SHP77 (cell line): ENCODE data around the gene COL27A1.

Experiments used
- DNase-seq, 2 experiments: peaks; one replicate each; lab custom pipeline; 2025; lab: John Stamatoyannopoulos, UW

Gene COL27A1

DNA sequence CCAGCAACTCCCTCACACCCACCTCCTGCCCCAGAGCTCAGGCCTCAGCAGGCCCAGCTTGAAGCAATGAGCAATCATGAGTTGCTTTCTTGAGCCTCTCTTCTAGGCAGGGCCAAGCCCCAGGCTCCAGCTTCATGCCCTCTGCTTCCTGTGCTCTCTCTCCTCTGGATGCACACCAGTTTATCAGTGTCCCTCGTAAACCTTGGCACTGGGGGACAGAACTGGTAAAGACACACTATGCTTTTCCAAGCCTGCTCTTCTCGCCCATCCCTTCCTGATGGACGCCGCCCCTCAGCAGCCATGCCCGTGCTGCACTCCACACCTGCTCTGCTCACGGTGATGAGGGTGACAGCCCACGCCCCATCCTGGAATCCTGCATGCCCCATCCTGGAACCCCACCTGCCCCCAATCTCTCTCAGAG, 118.1 kb downstream of the COL27A1 start:
- DNase-seq = no peak

DNA sequence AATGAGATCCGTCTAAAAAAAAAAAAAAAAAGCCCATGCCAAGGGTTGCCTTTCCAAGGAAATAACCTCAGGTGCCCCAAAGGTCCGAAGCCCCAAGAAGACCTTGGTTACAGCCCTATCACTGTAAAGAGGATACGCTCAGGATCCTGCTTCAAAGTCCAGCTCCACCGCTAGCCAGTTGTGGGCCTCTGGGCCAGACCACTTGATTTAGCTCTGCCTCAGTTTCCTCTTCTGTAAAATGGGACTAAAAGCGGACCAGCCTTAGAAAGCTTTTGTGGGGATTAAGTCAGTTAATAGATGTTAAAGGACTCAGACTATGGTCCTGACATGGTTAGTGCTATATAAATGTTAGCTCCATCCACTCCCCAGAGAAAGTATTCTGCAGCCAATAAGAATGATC, 118.9 kb downstream of the COL27A1 start:
- no peak for DNase-seq

DNA sequence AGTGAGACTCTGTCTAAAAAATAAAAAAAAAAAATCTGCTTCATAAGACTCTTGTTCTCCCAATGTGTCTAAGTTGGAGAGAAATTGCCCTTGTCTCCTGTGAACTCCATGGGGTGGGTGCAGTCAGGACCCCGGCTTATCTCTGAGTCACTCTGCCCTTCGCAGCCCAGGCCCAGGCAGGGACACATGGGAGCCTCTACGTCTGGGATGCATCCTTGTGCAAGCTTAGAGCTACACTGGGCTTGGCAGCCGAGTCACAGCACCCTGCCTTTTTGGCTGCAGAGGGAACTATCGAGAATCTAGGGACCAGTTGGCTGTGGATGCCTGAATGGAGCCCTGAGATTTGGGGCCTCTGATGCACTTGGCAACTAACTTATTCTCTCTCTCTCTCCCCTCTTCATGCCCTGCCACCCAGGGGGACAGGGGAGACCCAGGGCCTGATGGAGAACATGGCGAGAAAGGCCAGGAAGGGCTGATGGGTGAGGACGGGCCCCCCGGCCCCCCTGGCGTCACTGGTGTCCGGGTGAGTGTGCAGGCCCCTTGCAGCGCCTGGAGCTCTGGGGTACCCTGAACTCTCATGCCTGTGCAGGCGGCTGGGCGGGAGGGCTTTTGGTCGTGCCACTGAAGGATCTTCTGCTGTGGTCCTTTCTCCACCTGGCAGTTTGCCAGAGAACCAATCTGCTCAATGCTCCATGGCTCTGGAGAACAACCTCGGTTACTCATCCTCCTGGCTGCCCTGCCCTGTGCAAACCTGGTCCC, 120.1 kb downstream of the COL27A1 start:
- no peak for DNase-seq

DNA sequence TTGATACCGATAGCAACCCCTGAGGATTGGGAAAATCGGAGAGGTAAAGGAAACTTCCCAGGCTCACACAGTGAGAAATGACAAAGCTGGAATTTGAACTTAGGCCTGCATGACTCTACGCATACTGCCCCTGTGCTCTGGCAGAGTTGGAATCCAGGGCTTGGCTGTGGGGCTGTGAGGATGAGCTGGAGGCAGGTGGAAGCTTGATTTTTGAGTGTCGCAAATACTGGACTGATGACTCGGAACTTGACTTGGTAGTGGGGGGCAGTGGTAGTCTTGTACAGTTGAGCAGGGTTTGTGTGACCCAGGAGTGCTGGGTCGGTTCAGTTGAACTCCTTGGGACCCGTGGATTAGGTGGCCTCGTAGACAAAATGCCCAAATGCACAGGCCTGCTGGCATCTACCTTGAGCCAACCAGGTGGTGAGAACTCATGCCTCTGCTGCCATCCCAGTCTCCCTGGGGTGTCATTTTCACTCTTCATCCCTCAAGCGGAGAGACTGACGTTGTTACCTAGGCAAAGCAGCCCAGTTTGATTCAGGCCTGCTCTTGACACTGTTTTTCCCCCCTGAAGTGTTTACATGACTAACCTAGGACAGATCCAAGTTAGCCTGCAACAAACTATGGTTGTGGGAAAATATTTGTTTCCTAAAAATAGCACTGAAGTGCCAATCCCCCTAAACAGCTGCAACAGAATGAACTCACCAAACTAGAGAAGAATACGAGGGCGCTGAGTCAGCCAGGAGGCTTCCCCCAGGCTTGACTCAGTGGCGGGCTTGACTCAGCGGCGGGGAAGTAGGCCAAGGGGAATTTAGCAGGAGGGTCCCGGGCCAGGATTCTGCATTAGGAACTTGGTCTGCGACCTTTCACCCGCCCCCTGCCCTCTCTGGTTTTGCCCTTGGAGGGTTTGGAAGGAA, 121.8 kb downstream of the COL27A1 start:
- DNase-seq = no peak

DNA sequence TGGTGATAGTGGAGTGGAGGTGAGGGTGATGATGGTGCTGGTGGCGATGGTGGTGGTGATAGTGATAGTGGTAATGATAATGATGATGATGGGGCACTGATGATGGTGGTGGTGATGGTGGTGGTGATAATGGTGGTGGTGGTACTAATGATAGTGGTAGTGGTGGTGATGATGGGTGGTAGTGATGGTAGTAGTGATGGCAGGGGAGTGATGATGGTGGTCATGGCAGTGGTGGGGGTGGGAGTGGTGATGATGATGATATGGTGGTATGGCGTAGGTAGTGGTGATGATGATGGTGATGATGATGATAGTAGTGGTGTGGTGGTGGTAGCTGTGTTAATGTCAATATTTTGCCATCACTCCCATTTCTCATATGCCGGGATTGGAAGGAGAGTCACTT, 123.0 kb downstream of the COL27A1 start:
- no peak for DNase-seq

DNA sequence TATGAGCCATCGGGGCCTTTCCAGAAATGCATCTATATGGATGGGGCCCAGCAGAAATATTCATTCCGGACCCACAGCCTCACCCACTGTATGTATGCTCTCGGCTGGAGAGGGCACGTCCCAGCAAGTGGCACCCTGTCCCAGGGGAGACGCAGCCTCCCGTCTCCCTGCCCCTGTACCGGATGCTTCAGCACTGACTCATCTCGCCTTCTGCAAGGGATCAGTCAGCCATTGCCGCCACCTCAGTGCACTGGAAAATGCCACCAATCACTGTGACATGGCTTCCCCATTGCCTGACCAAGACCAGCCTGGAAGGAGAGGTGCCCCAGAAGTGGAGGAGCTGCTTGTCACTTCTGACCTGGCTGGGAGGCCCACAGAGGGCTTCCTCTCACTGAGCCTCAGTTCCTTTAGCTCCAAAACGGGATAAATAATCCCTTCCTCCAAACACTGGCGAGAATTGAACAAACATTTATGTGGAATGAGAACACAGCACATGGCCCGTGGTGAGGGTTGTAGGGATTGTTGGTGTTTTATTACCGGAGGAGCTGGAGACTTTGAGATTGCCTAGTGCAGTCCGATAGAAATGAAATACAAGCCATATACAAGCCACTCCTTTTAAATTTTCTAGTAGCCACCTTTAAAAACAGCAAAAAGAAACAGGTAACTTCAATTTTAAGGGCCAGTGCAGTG, 123.7 kb downstream of the COL27A1 start:
- DNase-seq = no peak

DNA sequence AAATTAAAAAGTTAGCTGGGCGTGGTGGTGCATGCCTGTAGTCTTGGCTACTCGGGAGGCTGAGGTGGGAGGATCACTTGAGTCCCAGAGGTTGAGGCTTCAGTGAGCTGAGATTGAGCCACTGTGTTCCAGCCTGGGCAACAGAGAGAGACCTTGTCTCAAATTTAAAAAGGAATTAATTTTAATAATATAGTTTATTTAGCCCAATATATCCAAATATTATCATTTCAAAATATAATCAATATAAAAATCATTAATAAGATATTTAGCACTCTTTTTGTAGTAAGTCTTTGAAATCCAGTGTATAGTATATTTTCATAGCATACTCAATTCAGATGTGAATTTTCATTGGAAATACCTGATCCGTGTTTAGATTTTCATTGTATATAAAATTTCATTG, 124.4 kb downstream of the COL27A1 start:
- DNase-seq = no peak

DNA sequence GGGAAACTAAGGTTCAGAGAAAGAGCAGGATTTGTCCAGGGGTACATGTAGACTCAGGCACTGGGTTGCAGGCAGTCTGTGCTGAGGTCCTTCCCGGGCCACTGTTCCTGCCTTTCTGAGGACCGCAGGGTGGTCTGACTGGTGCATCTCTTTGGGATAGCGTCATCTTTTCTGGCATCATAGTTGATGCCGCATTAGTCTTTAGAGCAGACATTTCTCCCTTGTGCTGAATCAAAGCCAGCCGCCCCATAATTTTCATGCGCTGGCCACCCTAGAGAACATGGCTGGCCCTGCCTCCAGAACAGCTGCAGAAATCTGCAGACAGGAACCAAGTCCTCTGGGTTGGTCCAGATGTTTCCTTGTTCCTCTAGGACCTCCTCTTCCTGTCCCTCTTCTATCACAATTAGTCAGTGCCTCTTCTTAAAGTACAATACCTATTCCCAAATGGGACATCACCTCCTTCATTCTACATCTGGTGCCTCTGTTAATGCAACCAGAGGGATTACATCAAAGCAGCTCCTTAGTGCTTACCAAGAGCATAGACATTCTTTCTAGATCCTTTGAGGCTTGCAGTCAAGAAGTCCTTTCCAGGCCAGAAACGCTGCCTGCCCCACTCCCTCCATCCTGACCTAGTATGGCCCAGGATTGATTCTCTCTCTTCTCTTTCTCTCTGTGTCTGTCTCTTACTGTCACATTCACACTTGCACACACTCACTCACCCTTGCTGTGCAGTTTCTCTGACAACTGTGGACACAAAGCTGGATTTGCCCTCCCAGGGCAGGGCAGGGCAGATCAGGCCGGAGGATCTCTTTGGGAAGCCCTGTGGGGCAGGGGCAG, 125.5 kb downstream of the COL27A1 start:
- DNase-seq = no peak

DNA sequence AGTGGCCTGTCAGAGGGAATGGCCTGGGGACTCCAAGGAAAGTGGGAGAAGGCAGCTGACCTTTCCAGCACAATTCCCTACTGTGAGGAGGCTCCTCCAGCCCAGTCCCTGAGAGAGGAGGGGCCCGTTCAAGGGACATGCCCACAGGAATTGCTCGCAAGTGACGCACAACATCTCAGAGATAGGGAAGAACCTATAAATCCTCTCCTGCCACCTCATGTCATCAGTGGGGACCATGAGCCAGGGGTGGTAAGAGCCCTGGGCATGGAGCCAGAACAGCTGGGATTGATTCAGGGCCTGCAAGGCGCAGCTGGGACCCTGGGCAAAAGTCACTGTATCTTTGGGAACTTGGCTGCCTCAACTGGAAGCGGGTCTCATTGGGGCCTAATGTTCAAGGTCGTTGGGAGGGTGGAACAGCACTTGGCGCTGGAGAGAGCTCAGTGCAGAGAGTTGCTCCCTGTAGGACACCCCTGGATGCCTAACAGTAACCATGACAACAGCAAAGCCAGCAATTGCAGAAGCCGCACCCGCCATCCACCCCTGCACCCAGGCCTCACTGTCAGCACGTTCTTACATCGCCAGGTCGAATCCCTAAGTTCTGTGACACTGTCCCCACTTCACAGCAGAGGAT, 126.3 kb downstream of the COL27A1 start:
- no peak for DNase-seq

DNA sequence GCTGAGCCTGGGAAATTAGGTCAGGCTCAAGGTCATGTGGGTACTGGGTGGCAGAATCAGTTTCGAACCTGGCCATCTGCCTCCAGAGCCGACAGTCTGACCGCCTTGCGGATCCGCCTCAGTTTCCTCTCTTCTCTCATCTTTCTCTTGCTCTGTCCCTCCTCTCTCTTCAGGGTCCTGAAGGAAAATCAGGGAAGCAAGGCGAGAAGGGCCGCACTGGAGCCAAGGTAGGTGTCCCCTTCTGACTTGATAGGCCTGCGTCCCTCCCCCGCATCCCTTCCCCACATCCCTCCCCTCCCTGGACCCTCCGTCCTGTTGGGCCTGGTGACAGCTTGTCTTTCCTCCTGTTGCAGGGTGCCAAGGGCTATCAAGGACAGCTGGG, 126.8 kb downstream of the COL27A1 start:
- no peak for DNase-seq

DNA sequence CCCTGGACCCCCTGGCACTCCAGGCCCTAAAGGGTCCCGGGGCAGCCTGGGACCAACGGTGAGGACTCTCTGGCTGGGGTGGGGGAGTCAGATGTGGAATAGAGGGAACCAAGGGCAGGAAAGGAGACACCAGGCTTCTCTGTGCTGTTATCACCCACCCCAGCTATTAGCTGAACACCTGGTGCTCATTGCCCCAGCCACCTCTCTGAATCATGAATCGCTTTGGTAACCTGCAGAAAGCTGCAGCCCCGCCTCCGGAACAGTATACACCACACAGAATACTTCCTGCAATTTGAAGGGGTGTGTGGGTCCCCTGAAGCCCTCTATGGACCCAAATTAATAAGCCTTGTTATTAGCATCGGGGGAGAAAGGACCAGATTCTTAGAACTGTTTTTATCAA, 127.2 kb downstream of the COL27A1 start:
- DNase-seq = no peak

DNA sequence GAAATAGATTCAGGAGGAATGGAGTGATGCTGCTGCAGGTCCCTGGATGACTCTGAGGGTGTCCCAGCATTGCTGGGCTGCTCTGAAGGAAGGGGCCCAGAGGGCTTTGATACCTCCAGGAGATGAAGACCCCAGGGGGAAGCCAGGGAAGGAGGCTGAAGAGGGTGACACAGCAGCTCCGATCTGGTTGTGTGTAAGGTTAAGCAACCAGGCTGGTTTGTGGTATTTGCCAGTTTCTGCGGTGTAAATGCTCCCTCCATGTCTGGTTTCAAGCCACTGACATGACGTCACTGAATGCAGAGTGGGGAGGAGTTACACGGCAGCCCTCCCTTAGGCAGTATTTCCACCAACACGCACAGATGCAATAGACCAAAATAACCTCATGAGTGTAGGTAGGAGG, 127.6 kb downstream of the COL27A1 start:
- DNase-seq = no peak

DNA sequence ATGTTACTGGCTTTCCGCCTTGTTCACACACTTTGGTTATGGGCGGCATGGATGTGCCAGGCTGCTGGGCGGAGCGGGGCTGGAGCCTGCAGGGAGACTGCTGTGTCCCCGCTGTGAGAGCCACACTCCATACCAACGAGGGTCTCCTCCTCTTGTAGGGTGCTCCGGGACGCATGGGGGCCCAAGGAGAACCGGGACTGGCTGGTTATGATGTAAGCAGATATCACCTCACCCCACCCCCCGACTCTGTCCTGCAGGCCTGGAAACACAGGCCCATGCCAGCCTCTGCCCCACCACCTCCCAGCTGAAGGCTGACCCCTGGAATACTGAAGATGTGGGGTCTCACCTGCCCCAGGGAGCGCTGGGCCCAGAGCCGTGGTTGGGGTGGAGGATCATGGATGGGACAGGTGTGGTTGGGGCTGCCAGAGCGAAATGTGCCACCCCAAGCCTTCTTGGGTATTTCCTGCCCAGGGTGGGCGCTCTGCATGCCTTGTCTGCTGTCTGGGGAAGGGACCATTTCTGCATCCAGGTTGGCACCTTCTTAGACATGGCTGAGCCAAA, 128.3 kb downstream of the COL27A1 start:
- no peak for DNase-seq

DNA sequence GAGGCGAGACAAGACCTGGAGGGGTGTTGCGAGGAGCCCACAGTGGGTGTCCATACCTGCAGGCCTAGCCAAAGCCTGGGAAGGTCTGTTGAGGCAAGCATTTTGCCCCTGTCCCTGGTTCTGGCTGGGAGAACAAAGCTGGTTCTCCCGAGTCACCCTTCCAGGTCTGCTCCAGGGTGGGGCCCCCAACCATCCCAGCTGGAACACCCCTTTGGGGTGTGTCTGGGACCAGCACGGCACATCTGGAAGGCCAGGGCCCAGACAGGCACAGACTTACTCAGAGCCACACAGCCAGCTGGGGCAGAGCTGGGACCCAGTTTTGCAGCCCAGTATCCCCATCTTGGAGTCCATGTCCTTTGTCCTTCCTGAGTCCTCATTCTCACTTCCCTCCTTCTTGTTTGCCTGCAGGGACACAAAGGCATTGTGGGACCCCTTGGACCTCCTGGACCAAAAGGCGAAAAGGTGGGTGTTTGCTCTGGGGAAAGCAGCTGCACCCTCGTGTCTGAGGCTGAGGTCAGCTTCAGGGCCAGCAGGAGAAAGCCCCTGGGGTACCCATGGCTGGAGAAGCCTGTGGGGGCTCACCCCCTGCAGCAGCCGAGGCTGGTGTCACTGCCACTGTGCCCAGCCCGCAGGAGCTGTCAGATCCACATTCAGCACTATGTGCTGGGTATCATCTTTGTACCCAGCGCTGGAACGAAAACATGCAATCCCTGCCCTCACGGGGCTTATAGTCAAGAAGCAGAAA, 129.2 kb downstream of the COL27A1 start:
- no peak for DNase-seq

DNA sequence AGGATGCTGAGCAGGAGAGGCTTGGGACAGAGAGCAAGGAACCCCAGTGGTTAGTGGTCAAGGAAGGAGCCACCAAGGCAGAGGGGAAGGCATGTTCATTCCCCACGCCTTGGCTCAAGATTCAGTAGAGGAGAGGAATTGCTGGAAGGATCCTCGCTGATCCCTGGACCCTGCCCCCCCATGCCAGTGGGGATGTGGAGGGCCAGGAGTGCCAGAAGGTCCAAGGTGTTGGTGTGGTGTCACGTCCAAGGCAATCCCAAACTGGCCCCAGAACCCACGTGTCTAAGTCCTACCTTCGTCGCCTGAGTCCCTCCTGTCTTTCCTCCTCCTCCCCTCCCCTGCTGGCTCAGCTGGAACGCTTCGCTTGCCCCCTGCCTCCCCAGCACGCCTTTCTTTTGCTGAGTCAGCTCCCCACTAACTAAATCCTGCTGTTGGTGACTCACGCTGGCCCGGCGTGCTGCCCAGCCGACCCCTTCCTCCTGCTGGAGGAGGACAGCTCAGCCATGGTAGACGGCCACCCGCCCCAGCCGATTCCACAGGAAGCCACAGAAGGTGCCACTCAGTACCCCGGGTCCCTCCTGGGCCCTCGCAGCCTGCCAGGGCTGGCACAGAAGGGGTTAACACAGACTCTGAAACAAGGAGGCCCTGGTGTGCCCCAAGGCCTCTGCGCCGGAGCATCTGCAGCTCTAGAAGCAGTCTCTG, 130.0 kb downstream of the COL27A1 start:
- no peak for DNase-seq

DNA sequence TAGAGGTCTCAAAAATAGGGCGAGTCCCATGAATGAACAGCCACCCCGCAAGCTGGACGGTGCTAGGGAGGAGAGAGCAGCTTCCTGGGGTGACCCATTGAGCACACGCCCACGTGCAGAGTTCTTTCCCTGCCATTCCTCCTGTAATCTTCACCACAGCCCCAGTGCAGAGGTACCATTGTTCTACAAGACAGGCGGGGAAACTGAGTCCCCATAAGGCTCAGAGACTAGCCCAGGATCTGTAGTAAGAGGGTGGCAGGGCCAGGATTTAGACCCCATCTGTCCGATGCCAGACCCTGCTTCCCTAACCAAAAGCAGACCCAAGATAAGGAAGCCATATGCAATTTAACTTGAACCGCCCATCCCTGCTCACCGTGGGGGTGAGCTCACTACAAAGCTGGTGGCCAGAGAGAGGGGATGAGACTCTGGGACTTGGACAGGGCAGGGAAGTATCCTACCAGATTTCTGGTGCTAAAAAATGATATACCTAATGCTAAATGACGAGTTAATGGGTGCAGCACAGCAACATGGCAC, 130.9 kb downstream of the COL27A1 start:
- no peak for DNase-seq

DNA sequence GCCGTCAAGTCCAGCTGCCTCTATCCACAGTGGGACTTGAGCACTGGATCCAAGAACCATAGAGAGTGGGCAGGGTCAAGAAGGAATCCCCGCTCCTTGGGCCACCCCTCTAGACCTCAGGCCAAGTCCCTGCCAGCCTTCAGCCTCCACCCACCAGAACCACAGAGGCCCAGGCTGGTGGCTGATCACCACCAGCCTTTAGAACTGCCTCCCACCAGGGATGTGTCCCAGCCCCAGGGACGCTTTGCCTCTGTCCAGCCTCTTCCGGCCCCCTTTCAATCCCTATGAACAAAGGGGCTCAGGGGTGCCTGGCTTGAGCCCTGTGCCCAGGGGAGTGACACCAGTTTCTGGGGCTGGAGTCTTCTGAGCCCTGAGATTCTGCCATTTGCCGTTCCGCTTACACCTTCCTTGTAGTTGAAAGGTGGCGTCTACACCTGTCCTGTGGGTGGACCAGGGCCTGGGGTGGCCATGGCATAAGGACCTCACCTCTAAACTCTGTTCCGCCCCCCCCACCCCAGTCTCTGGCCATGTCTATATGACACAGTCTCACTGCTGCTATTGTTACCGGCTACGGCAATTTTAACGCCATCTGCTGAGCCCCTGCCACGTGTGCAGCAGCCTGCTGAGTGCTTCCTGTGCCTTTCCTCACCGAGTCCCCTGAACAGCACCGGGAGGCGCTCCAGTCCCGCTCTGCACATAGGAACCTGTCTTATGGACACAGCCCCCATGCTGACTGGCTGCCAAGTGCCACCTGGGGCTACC, 131.8 kb downstream of the COL27A1 start:
- DNase-seq = peak; percentile 37 to 55

DNA sequence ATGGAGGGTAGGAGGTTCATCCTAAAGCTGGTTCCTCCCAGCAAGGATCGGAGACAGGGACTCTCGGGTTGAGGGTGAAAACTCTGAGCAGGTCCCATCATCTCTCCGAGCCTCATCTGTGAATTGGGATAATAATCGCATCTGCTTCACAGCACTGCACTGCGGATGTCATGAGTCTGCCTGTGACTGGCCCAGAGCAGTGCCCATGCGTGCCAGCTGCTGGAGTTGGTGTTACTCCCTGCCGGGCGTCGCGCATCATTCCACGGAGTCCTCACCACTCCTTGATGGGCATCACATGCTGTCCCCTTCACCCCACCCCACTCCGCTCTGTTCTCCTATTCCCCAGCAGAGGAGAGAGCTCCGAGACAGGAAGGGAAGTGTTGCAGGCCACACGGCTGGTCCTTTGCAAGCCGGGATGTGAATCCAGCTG, 132.4 kb downstream of the COL27A1 start:
- peak in 1 of 2 experiments; percentile 9 for DNase-seq
